ENCODE results near the gene LRRIQ4.
A peak's percentile ranks its signal among the peaks of the same experiment; 100 is the strongest.

Gene LRRIQ4

DNA sequence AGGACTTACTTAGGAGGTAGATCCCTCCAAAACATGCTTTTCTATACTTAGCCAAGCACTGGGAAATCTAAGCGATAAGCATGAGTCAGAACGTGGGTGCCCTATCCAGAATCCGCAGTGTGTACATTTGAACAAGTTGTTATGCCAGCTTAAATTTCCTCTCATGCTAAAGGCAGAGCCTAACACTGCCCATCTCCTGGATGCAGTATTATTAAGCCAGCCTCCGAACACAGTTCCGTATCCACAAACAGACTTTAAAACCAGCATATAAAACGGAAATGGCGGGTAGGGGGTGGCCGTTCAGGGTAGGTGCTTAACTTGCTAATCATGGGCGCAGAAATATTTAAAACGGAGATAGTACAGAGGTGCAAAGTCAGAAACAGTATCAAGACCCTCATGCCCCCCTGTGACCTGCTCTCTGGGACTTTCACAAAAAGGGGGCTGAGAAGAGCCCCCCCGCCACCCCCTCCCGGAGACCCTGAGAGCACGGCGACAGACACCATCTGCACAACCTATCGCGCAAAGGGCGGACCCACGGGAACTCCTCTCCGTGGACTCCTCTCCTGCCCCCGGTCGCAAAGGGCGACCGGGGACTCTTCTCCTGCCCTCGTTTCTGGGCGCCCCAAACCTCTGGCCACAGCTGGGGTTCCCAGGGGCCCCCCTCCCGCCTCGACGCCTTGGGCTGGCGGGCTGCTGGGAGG is 889 bp upstream of the LRRIQ4 start:
- DNase-seq, result no peak

- DNase-seq, result no peak
These were observed 608 bp downstream of the LRRIQ4 start for GRCh38 chr3:169813278-169813677.

DNA sequence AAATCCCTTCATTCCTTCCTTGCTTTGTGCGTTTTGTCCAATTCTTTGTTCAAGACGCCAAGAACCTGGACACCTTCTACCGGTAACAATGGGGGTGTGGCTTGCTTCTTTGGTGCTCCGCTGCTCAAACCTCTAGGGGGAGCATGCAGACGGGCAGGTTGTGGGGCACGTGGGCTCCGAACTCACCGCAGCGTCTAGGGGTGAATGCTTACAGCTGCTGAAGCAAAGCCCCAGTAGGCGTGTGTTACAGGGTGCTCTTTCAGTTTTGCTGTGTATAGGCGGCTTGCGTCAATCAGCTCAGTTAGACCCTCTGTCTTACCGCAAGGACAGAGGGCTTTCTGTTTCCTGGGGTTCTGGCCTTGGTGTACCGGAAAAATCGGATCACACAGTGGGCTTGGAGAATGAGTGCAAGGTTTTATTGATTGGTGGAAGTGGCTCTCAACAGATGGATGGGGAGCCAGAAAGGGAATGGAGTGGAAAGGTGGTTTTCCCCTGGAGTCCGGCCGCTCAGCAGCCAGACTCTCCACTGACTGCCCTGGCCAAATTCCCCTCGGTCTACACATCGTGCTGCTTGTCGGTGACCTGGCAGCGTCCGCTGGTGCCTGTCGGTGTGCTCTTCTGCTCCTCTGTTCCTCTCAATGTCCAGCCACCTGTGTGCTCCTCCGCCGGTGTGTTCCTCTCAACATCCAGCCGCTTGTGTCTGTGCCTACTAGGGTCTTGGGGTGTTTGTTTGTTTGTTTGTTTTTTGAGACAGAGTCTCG is 1.3 kb downstream of the LRRIQ4 start:
- DNase-seq, result peak; percentile 51

GRCh38 chr3:169815590-169816150 is 3.0 kb downstream of the LRRIQ4 start:
- no peak for DNase-seq

GRCh38 chr3:169818316-169818715 is 5.6 kb downstream of the LRRIQ4 start:
- no peak for DNase-seq

GRCh38 chr3:169822091-169822490 is 9.4 kb downstream of the LRRIQ4 start:
- no peak for DNase-seq

- DNase-seq, result no peak
These were observed 9.9 kb downstream of the LRRIQ4 start for GRCh38 chr3:169822540-169822939.

- DNase-seq, result no peak
These were observed 10.3 kb downstream of the LRRIQ4 start for GRCh38 chr3:169822983-169823382.

- no peak for DNase-seq
These were observed 12.6 kb downstream of the LRRIQ4 start for GRCh38 chr3:169825316-169825715.

- DNase-seq, result no peak
These were observed 15.0 kb downstream of the LRRIQ4 start for GRCh38 chr3:169827712-169828111.

- no peak for DNase-seq
These were observed 22.9 kb downstream of the LRRIQ4 start for GRCh38 chr3:169835533-169835932.

GRCh38 chr3:169836078-169836941 is 23.6 kb downstream of the LRRIQ4 start:
- DNase-seq, result no peak

- DNase-seq, result no peak
These were observed 24.2 kb downstream of the LRRIQ4 start for GRCh38 chr3:169836942-169837275.

DNA sequence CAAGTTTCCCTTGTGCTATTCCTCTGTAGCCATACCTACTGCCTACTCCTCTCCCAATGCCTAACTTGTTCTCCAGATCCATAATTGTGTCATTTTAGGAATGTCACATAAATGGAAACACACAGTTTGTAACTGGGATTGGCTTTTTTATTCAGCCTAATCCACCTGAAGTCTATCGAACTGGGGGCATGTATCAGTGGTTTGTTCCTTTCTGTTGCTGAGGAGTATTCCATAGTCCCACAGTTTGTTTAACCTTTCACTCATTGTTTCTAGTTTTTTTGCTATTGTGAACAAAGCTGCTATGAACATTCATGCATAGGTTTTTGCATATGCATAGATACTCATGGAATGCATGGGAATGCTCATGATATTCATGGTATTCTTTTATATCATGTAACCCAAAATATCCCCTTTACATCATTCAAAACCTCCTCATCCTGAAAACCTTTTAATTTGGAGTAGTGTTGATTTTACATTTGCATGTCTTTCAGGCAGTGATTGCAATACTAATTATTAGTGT is 25.9 kb downstream of the LRRIQ4 start:
- no peak for DNase-seq

- peak; percentile 62 for DNase-seq
These were observed 28.5 kb downstream of the LRRIQ4 start for GRCh38 chr3:169841171-169841570.

DNA sequence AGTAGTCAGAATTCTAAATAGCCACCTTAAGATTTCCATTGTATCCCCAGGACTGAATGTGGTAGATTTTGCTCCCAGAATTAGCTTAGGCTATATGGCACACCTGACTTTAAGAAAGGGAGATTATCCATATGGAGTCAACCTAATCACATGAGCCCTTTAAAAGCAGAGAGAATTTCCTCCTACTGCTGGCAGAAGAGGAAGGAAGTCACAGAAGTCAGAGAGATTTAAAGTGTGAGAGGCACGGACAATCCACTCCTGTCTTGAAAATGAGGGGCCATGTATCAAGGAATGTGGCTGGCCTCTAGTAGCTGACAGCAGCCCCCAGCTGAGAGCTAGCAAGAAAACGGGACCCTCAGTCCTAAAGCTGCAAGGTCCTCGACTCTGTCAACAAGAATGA is 30.3 kb downstream of the LRRIQ4 start:
- DNase-seq, result no peak

- no peak for DNase-seq
These were observed 34.0 kb downstream of the LRRIQ4 start for GRCh38 chr3:169846458-169847193.

- no peak for DNase-seq
These were observed 35.2 kb downstream of the LRRIQ4 start for GRCh38 chr3:169847896-169848295.

GRCh38 chr3:169848741-169849140 is 36.1 kb downstream of the LRRIQ4 start:
- DNase-seq, result no peak

- no peak for DNase-seq
These were observed 37.9 kb downstream of the LRRIQ4 start for GRCh38 chr3:169850618-169851017.

DNA sequence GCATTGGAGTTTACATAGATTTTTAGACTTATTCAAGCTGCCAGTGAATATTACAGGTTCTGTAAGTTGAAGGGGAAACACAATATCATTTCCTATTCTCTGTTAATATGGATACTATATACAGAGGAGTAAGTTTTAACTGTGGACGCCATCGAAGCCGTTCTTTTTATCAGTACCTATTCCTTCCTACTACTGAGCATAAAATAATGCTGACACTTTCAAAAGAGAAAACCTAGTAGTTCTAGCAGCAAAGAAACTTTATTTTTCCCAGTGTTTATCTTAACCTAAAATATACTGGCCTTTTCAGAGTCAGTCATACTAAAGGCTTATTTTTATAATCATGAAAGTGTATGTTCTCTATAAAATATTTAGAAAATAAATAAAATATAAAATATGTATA is 42.8 kb downstream of the LRRIQ4 start:
- DNase-seq, result no peak

- DNase-seq, result no peak
These were observed 45.1 kb downstream of the LRRIQ4 start for GRCh38 chr3:169857811-169858210.

Measured in NCI-H1694 treated with DMSO at 0.1 percent for 48 hours (cell line).